K562 (cell line): ENCODE measurements around the gene TRIM33. TPM values are rescaled to one million over a fixed set of nuclear protein-coding genes. Genes with fewer than 3 reads are reported as not detected.
"Not testable (repeated sequence)": the region's sequence is repeated elsewhere in the genome, so short reads cannot be mapped to it uniquely, and the experiment has no call there.

Experiments
- ATAC-seq: fragments of 200-7000 bp; cut with Tn5 transposase; 3 replicates; pipeline ENCODE4 v1.9.1; 2020; ENCODE audit warnings: moderate library complexity
- BruUV-seq: library from RNA; stranded (reverse); fragments of 400-500 nt; replicated peaks from 2 replicates; lab custom pipeline; 2021; lab: Mats Ljungman, UMichigan
- CTCF ChIA-PET: fragments of 300-600 bp; formaldehyde crosslinking; extraction: SDS; loops from one replicate; lab custom pipeline; 2021; ENCODE audit warnings: low intra/inter-chr PET ratio; lab: Yijun Ruan, JAX
- POLR2A ChIA-PET: fragments of 300-600, 350-650 bp; sonication (Branson Sonifier 250); formaldehyde crosslinking; extraction: SDS; loops from one replicate; lab custom pipeline; 2021; ENCODE audit warnings: antibody characterized with exemption, inconsistent platforms; lab: Yijun Ruan, JAX
- DNase-seq, 4 experiments: peaks; one replicate each; pipeline versions ENCODE4 v3.0.0 to v3.0.0-alpha.2; 2011 to 2018; ENCODE audit warnings: low spot score in 3 of 4, mixed read lengths in 3 of 4; ENCODE audit errors: extremely low read depth in 1 of 4
- FAIRE-seq: peaks from 2 replicates; lab custom pipeline; 2011; peaks lifted over from hg19 to GRCh38; lab: Jason Lieb, UNC
- H2AFZ ChIP-seq: 2 replicates; pipeline ENCODE4 v1.6.0; 2011; ENCODE audit warnings: low read depth, low read length, control low read depth, inconsistent platforms
- H3K27ac ChIP-seq: fragments of 200-600 bp; 3 replicates; pipeline ENCODE4 v1.8.0; 2011; ENCODE audit warnings: low read depth, mild to moderate bottlenecking, control low read depth, inconsistent platforms, low read length, moderate library complexity, mixed read lengths; ENCODE audit errors: extremely low read depth
- H3K27me3 ChIP-seq, 2 experiments: fragments of 300-600 bp in 1 of 2; 2 replicates in 1 of 2; 3 replicates in 1 of 2; pipeline versions ENCODE4 v1.6.0 to v1.8.0; 2011; ENCODE audit warnings: inconsistent platforms in 2 of 2, low read length in 2 of 2, mild to moderate bottlenecking in 1 of 2, mixed read lengths in 1 of 2, moderate library complexity in 1 of 2; ENCODE audit not compliant: control insufficient read depth in 2 of 2, insufficient read depth in 2 of 2
- H3K36me3 ChIP-seq: fragments of 300-600 bp; 3 replicates; pipeline ENCODE4 v1.8.0; 2011; ENCODE audit warnings: mild to moderate bottlenecking, low read length, inconsistent platforms; ENCODE audit not compliant: control insufficient read depth, insufficient read depth
- H3K4me1 ChIP-seq, 2 experiments: fragments of 200-600 bp in 1 of 2; replicated peaks in 1 of 2; 2 replicates in 1 of 2; 3 replicates in 1 of 2; pipeline versions ENCODE4 v1.5.1 to v1.8.0; 2011; ENCODE audit warnings: inconsistent platforms in 2 of 2, low read length in 2 of 2, mild to moderate bottlenecking in 1 of 2, mixed read lengths in 1 of 2, moderate library complexity in 1 of 2; ENCODE audit not compliant: control insufficient read depth in 2 of 2, insufficient read depth in 2 of 2
- H3K4me2 ChIP-seq: 2 replicates; pipeline ENCODE4 v1.6.1; 2011; ENCODE audit warnings: low read length, control low read depth, inconsistent platforms, mixed read lengths; ENCODE audit not compliant: insufficient read depth
- H3K4me3 ChIP-seq: fragments of 200-600 bp; sonication (generic), shearing (Covaris generic); 2 replicates; pipeline ENCODE4 v1.5.1; 2016; ENCODE audit warnings: control low read depth, inconsistent platforms
- H3K79me2 ChIP-seq: fragments of 200-600 bp; 3 replicates; pipeline ENCODE4 v1.8.0; 2011; ENCODE audit warnings: low read length, inconsistent platforms; ENCODE audit not compliant: control insufficient read depth, insufficient read depth
- H3K9ac ChIP-seq, 2 experiments: 2 replicates each; pipeline versions ENCODE4 v1.6.0 to v1.6.1; 2011; ENCODE audit warnings: low read depth in 2 of 2, low read length in 2 of 2, control low read depth in 1 of 2, inconsistent platforms in 1 of 2, mild to moderate bottlenecking in 1 of 2, mixed read lengths in 1 of 2; ENCODE audit not compliant: insufficient read depth in 1 of 2
- H3K9me1 ChIP-seq: one replicate; pipeline ENCODE4 v1.6.0; 2011; ENCODE audit warnings: inconsistent platforms, mild to moderate bottlenecking, low read length, moderate library complexity; ENCODE audit not compliant: control insufficient read depth, insufficient read depth
- H3K9me3 ChIP-seq: replicated peaks from 2 replicates; pipeline ENCODE4 v1.5.1; 2011; ENCODE audit warnings: low read depth, low read length, inconsistent platforms; ENCODE audit not compliant: control insufficient read depth, insufficient read depth
- H4K20me1 ChIP-seq: replicated peaks from 2 replicates; pipeline ENCODE4 v1.6.1; 2011; ENCODE audit warnings: low read length, inconsistent platforms, mixed read lengths; ENCODE audit not compliant: control insufficient read depth, insufficient read depth
- CBFA2T3 ChIP-seq: fragments of 450-650 bp; IDR thresholded peaks from 2 replicates; pipeline ENCODE4 v1.6.1; 2017
- CBX3 ChIP-seq, 2 experiments: IDR thresholded peaks; 1 replicate in 1 of 2; 2 replicates in 1 of 2; pipeline ENCODE4 v1.6.1; 2012; ENCODE audit warnings: inconsistent platforms in 2 of 2, low read length in 2 of 2, borderline replicate concordance in 1 of 2, control low read depth in 1 of 2
- CBX5 ChIP-seq: IDR thresholded peaks from 2 replicates; pipeline ENCODE4 v1.6.1; 2014; ENCODE audit warnings: low read depth, borderline replicate concordance
- CEBPZ ChIP-seq: fragments of 150-350 bp; IDR thresholded peaks from 2 replicates; pipeline ENCODE4 v1.6.1; 2014; ENCODE audit warnings: low read depth, mild to moderate bottlenecking, low read length, borderline replicate concordance
- EHMT2 ChIP-seq: fragments of 450-650 bp; IDR thresholded peaks from 2 replicates; pipeline ENCODE4 v1.6.1; 2018; ENCODE audit warnings: antibody characterized with exemption
- EP300 ChIP-seq: IDR thresholded peaks from 2 replicates; pipeline ENCODE4 v1.6.1; 2012; ENCODE audit warnings: low read length, improper control_type of control experiment
- HLTF ChIP-seq: fragments of 450-650 bp; IDR thresholded peaks from 2 replicates; pipeline ENCODE4 v1.6.1; 2016
- MTA3 ChIP-seq: fragments of 450-650 bp; formaldehyde crosslinking; IDR thresholded peaks from 2 replicates; pipeline ENCODE4 v1.6.1; 2017; ENCODE audit warnings: mild to moderate bottlenecking, borderline replicate concordance
- TRIM24 ChIP-seq, 2 experiments: fragments of 450-650 bp; IDR thresholded peaks; 2 replicates each; pipeline ENCODE4 v1.6.1; 2016
- TRIM28 ChIP-seq: fragments of 450-650 bp; IDR thresholded peaks from 2 replicates; pipeline ENCODE4 v1.6.1; 2017
- XRCC3 ChIP-seq: fragments of 450-650 bp; IDR thresholded peaks from 2 replicates; pipeline ENCODE4 v1.6.1; 2017; ENCODE audit warnings: mild to moderate bottlenecking, moderate library complexity
- ZEB2 ChIP-seq: fragments of 450-650 bp; IDR thresholded peaks from 2 replicates; pipeline ENCODE4 v1.6.1; 2016
- ZNF274 ChIP-seq: IDR thresholded peaks from 2 replicates; pipeline ENCODE4 v1.6.1; 2011; ENCODE audit warnings: low read depth, mild to moderate bottlenecking, low read length, moderate library complexity, borderline replicate concordance
- ZNF280A ChIP-seq: fragments of 450-650 bp; IDR thresholded peaks from 2 replicates; pipeline ENCODE4 v1.6.1; 2018; ENCODE audit warnings: mild to moderate bottlenecking, low read depth; ENCODE audit not compliant: partially characterized antibody
- ZNF280B ChIP-seq: fragments of 250-450 bp; sonication (Bioruptor Pico); IDR thresholded peaks from 2 replicates; pipeline ENCODE4 v1.5.1; 2021; ENCODE audit warnings: mild to moderate bottlenecking
- WGBS: fragments of 100-300 bp; shearing (Covaris generic); methylation state at CpG from one replicate; pipeline ENCODE4 v1.1.6; 2016; ENCODE audit warnings: low coverage, mixed read lengths; ENCODE audit not compliant: insufficient coverage; ENCODE audit errors: missing lambda C conversion rate; 5-methylcytosine and 5-hydroxymethylcytosine counted together
- in situ Hi-C: fragments of 300-500 bp; cut with MboI; formaldehyde crosslinking; loops from 4 replicates; pipeline ENCODE4 v1.15.0; 2018; ENCODE audit warnings: inconsistent platforms, mixed read lengths
- intact Hi-C: fragments of 100-400 bp; cut with micrococcal nuclease; formaldehyde crosslinking; loops from 2 replicates; pipeline ENCODE4 v1.14.2; 2022
- polyA plus RNA-seq, 8 experiments: library from polyadenylated mRNA; depleted of rRNA in 4 of 8; stranded (reverse) in 5 of 8; unstranded in 3 of 8; fragments of >200 nt; fragmentation: Nextera tagmentation in 2 of 8; fragmentation: Illumina TruSeq in 1 of 8; extraction: Ambion mirVana in 2 of 8; extraction: Trizol in 1 of 8; gene quantifications; 2 replicates each; pipeline versions ENCODE4 v1.2.1 to v1.2.3, GENCODE V29; 2011 to 2014; ENCODE audit warnings: inconsistent platforms in 1 of 8, missing spikeins in 1 of 8
- total RNA-seq, 7 experiments: library from RNA; depleted of rRNA in 6 of 7; stranded (reverse); fragments of >200 nt in 6 of 7; fragmentation: Illumina TruSeq in 2 of 7; extraction: Trizol in 2 of 7; gene quantifications; 2 replicates each; pipeline versions ENCODE4 v1.2.1 to v1.2.3, GENCODE V29; 2011 to 2021; ENCODE audit warnings: low replicate concordance in 1 of 7

TRIM33 gene
- total and polyA plus RNA-seq, 9 of the 15 experiments (the other 6 are each of a cell fraction or from before 2014, with no cell fraction given) = 9.3 to 58.4 (median 40.2) TPM

- 50% methylated on average over 2 of the region's 2 CpGs for WGBS
- H3K9ac ChIP-seq, H2AFZ ChIP-seq, FAIRE-seq, CTCF ChIA-PET, H3K4me1 ChIP-seq, intact Hi-C loops, H3K27me3 ChIP-seq, in situ Hi-C loops, H3K9me1 ChIP-seq, H3K79me2 ChIP-seq, ATAC-seq, H3K36me3 ChIP-seq, H3K27ac ChIP-seq, DNase-seq, H3K4me2 ChIP-seq, POLR2A ChIA-PET, H3K4me3 ChIP-seq, H4K20me1 ChIP-seq, BruUV-seq: not testable (repeated sequence)
- H3K9me3 ChIP-seq = peaks cover 13% of the 10 kb centered on the region
- TF ChIP-seq ZEB2 (peak; percentile 50; the same call in 1 of the 2 replicates), HLTF (0 out of 2 replicates have a peak, but pooled peaks have one; percentile 80), CBX5 (peak; percentile 96), XRCC3 (peak; percentile 91), MTA3 (0 out of 2 replicates have a peak, but pooled peaks have one; percentile 43), CBFA2T3 (peak; percentile 16; the same call in 1 of the 2 replicates), TRIM24 (IDR thresholded peaks at IDR 0.05) (peak; percentile 25 to 86; a peak in 2 of 4 replicates), CBX3 (IDR thresholded peaks at IDR 0.05; ENCODE audit: borderline replicate concordance in 1 of 2, low read length in 2 of 2) (peak in 1 of 2 experiments; percentile 98; a peak in 2 of 3 replicates), EHMT2 (0 out of 2 replicates have a peak, but pooled peaks have one; percentile 49), CEBPZ (0 out of 2 replicates have a peak, but pooled peaks have one; percentile 45), EP300 (peak; percentile 79; the same call in 1 of the 2 replicates), TRIM28 (peak; percentile 99), ZNF274 (peak; percentile 74; the same call in 1 of the 2 replicates), ZNF280A (peak; percentile 88), ZNF280B (CRISPR knock-in tag) (peak; percentile 78; the same call in 1 of the 2 replicates)
Observed at GRCh38 chr1:114363230-114363629, 147.8 kb downstream of the TRIM33 start.
